Measurements from ENCODE around the gene ZNF678.

Gene ZNF678

GRCh38 chr1:227558732-227559262 is 4.6 kb upstream of the ZNF678 start:
- H3K27me3 ChIP-seq (ENCODE audit: control insufficient read depth, insufficient read depth, low read length) = peaks cover 43% of the 10 kb centered on the region
- H3K9me3 ChIP-seq (ENCODE audit: control insufficient read depth, low read length) = no peaks in the 10 kb centered on the region
- H3K9ac ChIP-seq (ENCODE audit: low read length) = no peak overlapping the region
- H3K4me3 ChIP-seq (ENCODE audit: low read length) = no peak overlapping the region
- peaks cover 10% of the 10 kb centered on the region for H3K4me1 ChIP-seq (ENCODE audit: control insufficient read depth, insufficient read depth, low read length)
- no peaks in the 10 kb centered on the region for H3K36me3 ChIP-seq (ENCODE audit: control insufficient read depth, insufficient read depth, low read length)

- Histone ChIP-seq H3K27me3 (ENCODE audit: control insufficient read depth, insufficient read depth, low read length) (peaks cover 43% of the 10 kb centered on the region), H3K9me3 (ENCODE audit: control insufficient read depth, low read length) (no peaks in the 10 kb centered on the region), H3K4me3 (ENCODE audit: low read length) (no peak overlapping the region), H3K4me1 (ENCODE audit: control insufficient read depth, insufficient read depth, low read length) (peaks cover 10% of the 10 kb centered on the region), H3K9ac (ENCODE audit: low read length) (no peak overlapping the region), H3K36me3 (ENCODE audit: control insufficient read depth, insufficient read depth, low read length) (no peaks in the 10 kb centered on the region)
Observed at GRCh38 chr1:227559499-227559898, 3.9 kb upstream of the ZNF678 start.

GRCh38 chr1:227559926-227560325 is 3.4 kb upstream of the ZNF678 start:
- Histone ChIP-seq H3K27me3 (ENCODE audit: control insufficient read depth, insufficient read depth, low read length) (peaks cover 43% of the 10 kb centered on the region), H3K9ac (ENCODE audit: low read length) (no peak overlapping the region), H3K36me3 (ENCODE audit: control insufficient read depth, insufficient read depth, low read length) (no peaks in the 10 kb centered on the region), H3K4me1 (ENCODE audit: control insufficient read depth, insufficient read depth, low read length) (peaks cover 10% of the 10 kb centered on the region), H3K9me3 (ENCODE audit: control insufficient read depth, low read length) (no peaks in the 10 kb centered on the region), H3K4me3 (ENCODE audit: low read length) (no peak overlapping the region)

- H3K9me3 ChIP-seq (ENCODE audit: control insufficient read depth, low read length) = no peaks in the 10 kb centered on the region
- no peak overlapping the region for H3K4me3 ChIP-seq (ENCODE audit: low read length)
- H3K36me3 ChIP-seq (ENCODE audit: control insufficient read depth, insufficient read depth, low read length) = no peaks in the 10 kb centered on the region
- no peak overlapping the region for H3K9ac ChIP-seq (ENCODE audit: low read length)
- H3K27me3 ChIP-seq (ENCODE audit: control insufficient read depth, insufficient read depth, low read length) = peaks cover 43% of the 10 kb centered on the region
- peaks cover 10% of the 10 kb centered on the region for H3K4me1 ChIP-seq (ENCODE audit: control insufficient read depth, insufficient read depth, low read length)
Observed at GRCh38 chr1:227560393-227561173, 2.8 kb upstream of the ZNF678 start.

- Histone ChIP-seq H3K9ac (ENCODE audit: low read length) (no peak overlapping the region), H3K4me1 (ENCODE audit: control insufficient read depth, insufficient read depth, low read length) (peaks cover 7% of the 10 kb centered on the region), H3K9me3 (ENCODE audit: control insufficient read depth, low read length) (no peaks in the 10 kb centered on the region), H3K36me3 (ENCODE audit: control insufficient read depth, insufficient read depth, low read length) (no peaks in the 10 kb centered on the region), H3K4me3 (ENCODE audit: low read length) (no peak overlapping the region), H3K27me3 (ENCODE audit: control insufficient read depth, insufficient read depth, low read length) (peaks cover 43% of the 10 kb centered on the region)
Observed at GRCh38 chr1:227561241-227561907, 2.0 kb upstream of the ZNF678 start.

- peaks cover 5% of the 10 kb centered on the region for H3K4me1 ChIP-seq (ENCODE audit: control insufficient read depth, insufficient read depth, low read length)
- no peak overlapping the region for H3K4me3 ChIP-seq (ENCODE audit: low read length)
- no peaks in the 10 kb centered on the region for H3K36me3 ChIP-seq (ENCODE audit: control insufficient read depth, insufficient read depth, low read length)
- no peak overlapping the region for H3K9ac ChIP-seq (ENCODE audit: low read length)
- no peaks in the 10 kb centered on the region for H3K9me3 ChIP-seq (ENCODE audit: control insufficient read depth, low read length)
- H3K27me3 ChIP-seq (ENCODE audit: control insufficient read depth, insufficient read depth, low read length) = peaks cover 43% of the 10 kb centered on the region
Observed at GRCh38 chr1:227562037-227562436, 1.3 kb upstream of the ZNF678 start.

- H3K4me3 ChIP-seq (ENCODE audit: low read length) = peak overlapping the region; percentile 61
Observed at GRCh38 chr1:227562933-227563323, 428 bp upstream of the ZNF678 start.

GRCh38 chr1:227567256-227567655 is 3.9 kb downstream of the ZNF678 start:
- Histone ChIP-seq H3K9ac (ENCODE audit: low read length) (no peak overlapping the region), H3K4me3 (ENCODE audit: low read length) (no peak overlapping the region), H3K4me1 (ENCODE audit: control insufficient read depth, insufficient read depth, low read length) (no peaks in the 10 kb centered on the region), H3K36me3 (ENCODE audit: control insufficient read depth, insufficient read depth, low read length) (no peaks in the 10 kb centered on the region), H3K9me3 (ENCODE audit: control insufficient read depth, low read length) (no peaks in the 10 kb centered on the region), H3K27me3 (ENCODE audit: control insufficient read depth, insufficient read depth, low read length) (no peaks in the 10 kb centered on the region)

More at GRCh38 chr1:227562933-227563323, 428 bp upstream of the ZNF678 start:
- peaks cover 5% of the 10 kb centered on the region for H3K4me1 ChIP-seq (ENCODE audit: control insufficient read depth, insufficient read depth, low read length)
- H3K36me3 ChIP-seq (ENCODE audit: control insufficient read depth, insufficient read depth, low read length) = no peaks in the 10 kb centered on the region
- H3K9ac ChIP-seq (ENCODE audit: low read length) = no peak overlapping the region
- no peaks in the 10 kb centered on the region for H3K9me3 ChIP-seq (ENCODE audit: control insufficient read depth, low read length)
- H3K27me3 ChIP-seq (ENCODE audit: control insufficient read depth, insufficient read depth, low read length) = peaks cover 42% of the 10 kb centered on the region

- Histone ChIP-seq H3K4me1 (ENCODE audit: control insufficient read depth, insufficient read depth, low read length) (no peaks in the 10 kb centered on the region), H3K36me3 (ENCODE audit: control insufficient read depth, insufficient read depth, low read length) (no peaks in the 10 kb centered on the region), H3K9me3 (ENCODE audit: control insufficient read depth, low read length) (no peaks in the 10 kb centered on the region), H3K27me3 (ENCODE audit: control insufficient read depth, insufficient read depth, low read length) (no peaks in the 10 kb centered on the region), H3K4me3 (ENCODE audit: low read length) (no peak overlapping the region), H3K9ac (ENCODE audit: low read length) (no peak overlapping the region)
Observed at GRCh38 chr1:227568593-227568992, 5.2 kb downstream of the ZNF678 start.

- Histone ChIP-seq H3K36me3 (ENCODE audit: control insufficient read depth, insufficient read depth, low read length) (no peaks in the 10 kb centered on the region), H3K27me3 (ENCODE audit: control insufficient read depth, insufficient read depth, low read length) (no peaks in the 10 kb centered on the region), H3K4me1 (ENCODE audit: control insufficient read depth, insufficient read depth, low read length) (no peaks in the 10 kb centered on the region), H3K4me3 (ENCODE audit: low read length) (no peak overlapping the region), H3K9me3 (ENCODE audit: control insufficient read depth, low read length) (no peaks in the 10 kb centered on the region), H3K9ac (ENCODE audit: low read length) (no peak overlapping the region)
Observed at GRCh38 chr1:227572752-227573151, 9.4 kb downstream of the ZNF678 start.

GRCh38 chr1:227574926-227575325 is 11.6 kb downstream of the ZNF678 start:
- Histone ChIP-seq H3K4me1 (ENCODE audit: control insufficient read depth, insufficient read depth, low read length) (no peaks in the 10 kb centered on the region), H3K27me3 (ENCODE audit: control insufficient read depth, insufficient read depth, low read length) (no peaks in the 10 kb centered on the region), H3K9me3 (ENCODE audit: control insufficient read depth, low read length) (no peaks in the 10 kb centered on the region), H3K36me3 (ENCODE audit: control insufficient read depth, insufficient read depth, low read length) (no peaks in the 10 kb centered on the region), H3K9ac (ENCODE audit: low read length) (no peak overlapping the region), H3K4me3 (ENCODE audit: low read length) (no peak overlapping the region)

- Histone ChIP-seq H3K4me1 (ENCODE audit: control insufficient read depth, insufficient read depth, low read length) (no peaks in the 10 kb centered on the region), H3K9me3 (ENCODE audit: control insufficient read depth, low read length) (no peaks in the 10 kb centered on the region), H3K36me3 (ENCODE audit: control insufficient read depth, insufficient read depth, low read length) (no peaks in the 10 kb centered on the region), H3K27me3 (ENCODE audit: control insufficient read depth, insufficient read depth, low read length) (no peaks in the 10 kb centered on the region), H3K4me3 (ENCODE audit: low read length) (no peak overlapping the region), H3K9ac (ENCODE audit: low read length) (no peak overlapping the region)
Observed at GRCh38 chr1:227576189-227576588, 12.8 kb downstream of the ZNF678 start.

Data from mucosa of stomach (tissue), 1 donor.